Measurements from ENCODE around the gene FRMPD4. TPM values are rescaled to one million over a fixed set of nuclear protein-coding genes. Genes with fewer than 3 reads are reported as not detected.

FRMPD4 gene
- total and polyA plus RNA-seq, 12 donors, result under 0.01 to 0.06 (median 0.02) TPM; not detected in 7

DNA sequence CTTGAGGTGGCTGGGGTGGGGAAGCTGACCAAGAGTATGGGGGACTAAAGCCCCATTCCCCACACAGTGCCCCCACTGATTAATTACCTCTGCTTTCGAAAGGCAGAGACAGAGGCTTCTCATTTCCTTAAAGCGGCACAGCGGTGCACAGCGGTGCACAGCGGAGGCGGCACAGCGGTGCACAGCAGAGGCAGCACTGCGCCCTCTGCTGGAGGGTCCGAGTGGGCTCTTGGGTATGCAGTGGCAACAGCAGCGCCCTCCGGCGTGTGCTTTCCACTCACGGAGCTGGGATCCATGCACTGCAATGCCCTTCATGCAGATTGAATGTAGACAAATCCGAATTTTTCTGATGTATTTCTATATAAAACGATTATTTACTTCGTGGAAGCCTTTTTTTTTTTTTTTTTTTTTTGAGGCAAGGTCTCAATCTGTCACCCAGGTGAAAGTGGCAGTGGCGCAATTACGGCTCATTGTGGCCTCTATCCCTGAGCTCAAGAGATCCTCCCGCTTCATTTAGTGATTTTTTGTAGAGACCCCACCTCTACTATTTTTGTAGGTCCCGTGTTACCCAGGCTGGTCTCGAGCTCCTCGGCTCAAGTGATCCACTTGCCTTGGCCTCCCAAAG, 633.3 kb downstream of the FRMPD4 start:
- 30 to 46% (median 40%) methylated on average over 10 to 22 of the region's 22 CpGs for WGBS, 4 donors
- TF ChIP-seq, protein P1, sequence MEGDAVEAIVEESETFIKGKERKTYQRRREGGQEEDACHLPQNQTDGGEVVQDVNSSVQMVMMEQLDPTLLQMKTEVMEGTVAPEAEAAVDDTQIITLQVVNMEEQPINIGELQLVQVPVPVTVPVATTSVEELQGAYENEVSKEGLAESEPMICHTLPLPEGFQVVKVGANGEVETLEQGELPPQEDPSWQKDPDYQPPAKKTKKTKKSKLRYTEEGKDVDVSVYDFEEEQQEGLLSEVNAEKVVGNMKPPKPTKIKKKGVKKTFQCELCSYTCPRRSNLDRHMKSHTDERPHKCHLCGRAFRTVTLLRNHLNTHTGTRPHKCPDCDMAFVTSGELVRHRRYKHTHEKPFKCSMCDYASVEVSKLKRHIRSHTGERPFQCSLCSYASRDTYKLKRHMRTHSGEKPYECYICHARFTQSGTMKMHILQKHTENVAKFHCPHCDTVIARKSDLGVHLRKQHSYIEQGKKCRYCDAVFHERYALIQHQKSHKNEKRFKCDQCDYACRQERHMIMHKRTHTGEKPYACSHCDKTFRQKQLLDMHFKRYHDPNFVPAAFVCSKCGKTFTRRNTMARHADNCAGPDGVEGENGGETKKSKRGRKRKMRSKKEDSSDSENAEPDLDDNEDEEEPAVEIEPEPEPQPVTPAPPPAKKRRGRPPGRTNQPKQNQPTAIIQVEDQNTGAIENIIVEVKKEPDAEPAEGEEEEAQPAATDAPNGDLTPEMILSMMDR (IDR thresholded peaks at IDR 0.05), result peak in 3 of 6 experiments; percentile 10 to 49 (median 38)
- TF ChIP-seq POLR2A (IDR thresholded peaks at IDR 0.05), result no peak
- Histone ChIP-seq H3K27ac (no peak overlapping the region), H3K36me3 (replicated peaks in 1 of 2) (no peaks in the 10 kb centered on the region), H3K4me3 (no peak overlapping the region), H3K9me3 (replicated peaks in 1 of 3) (no peaks in the 10 kb centered on the region), H3K27me3 (peaks cover 50% of the 10 kb centered on the region), H3K4me1 (replicated peaks in 1 of 2) (no peaks in the 10 kb centered on the region)
- intact Hi-C loops (cut with DNase I), result no loop called here
- DNase-seq, result peak in 4 of 7 donors; percentile 14 to 40 (median 28)

Small RNA genes lying within 50 kb of the gene (small RNA-seq; reads per million reads assigned to genes)
- gene AC119619.1, result 0 reads per million in 2 donors
- gene RF00019, result 0 reads per million in 2 donors
- 0 reads per million in 2 donors for gene RN7SKP290

Measured in adrenal gland (tissue), 12 donors.